GM12878 (cell line): ENCODE measurements around the gene CCDC34. TPM values are rescaled to one million over a fixed set of nuclear protein-coding genes. Genes with fewer than 3 reads are reported as not detected.

ENCODE experiments used
- ATAC-seq: fragments of 200-7000 bp; cut with Tn5 transposase; 3 replicates; pipeline ENCODE4 v1.9.1; 2020; ENCODE audit warnings: mild to moderate bottlenecking, moderate library complexity
- BruUV-seq: library from RNA; stranded (reverse); fragments of 400-500 nt; replicated peaks from 2 replicates; lab custom pipeline; 2021; lab: Mats Ljungman, UMichigan
- CTCF ChIA-PET: fragments of 300-600 bp; sonication (Branson Sonifier 250); formaldehyde crosslinking; extraction: SDS; loops from one replicate; lab custom pipeline; 2021; ENCODE audit warnings: inconsistent platforms; lab: Yijun Ruan, JAX
- POLR2A ChIA-PET: fragments of 350-600 bp; formaldehyde crosslinking; extraction: SDS; loops from one replicate; lab custom pipeline; 2021; ENCODE audit warnings: inconsistent platforms; lab: Charles Lee
- RAD21 ChIA-PET: fragments of 300-600 bp; sonication (Branson Sonifier 250); formaldehyde crosslinking; loops from one replicate; lab custom pipeline; 2023; ENCODE audit warnings: antibody characterized with exemption; ENCODE audit not compliant: unreplicated experiment; lab: Charles Lee
- SMC1A ChIA-PET: fragments of 300-600 bp; sonication (Branson Sonifier 250); formaldehyde crosslinking; loops from one replicate; lab custom pipeline; 2023; ENCODE audit not compliant: unreplicated experiment, uncharacterized antibody; lab: Charles Lee
- DNase-seq: peaks from one replicate; pipeline ENCODE4 v3.0.0-alpha.2; 2011; ENCODE audit warnings: low read depth, low spot score
- FAIRE-seq: peaks from 3 replicates; lab custom pipeline; 2011; peaks lifted over from hg19 to GRCh38; lab: Jason Lieb, UNC
- H2AFZ ChIP-seq: 2 replicates; pipeline ENCODE4 v1.6.0; 2011; ENCODE audit warnings: low read depth, low read length, control low read depth; ENCODE audit not compliant: control insufficient read depth
- H3K27ac ChIP-seq: 2 replicates; pipeline ENCODE4 v1.5.1; 2011; ENCODE audit warnings: control low read depth; ENCODE audit not compliant: control insufficient read depth, insufficient read depth
- H3K27me3 ChIP-seq, 2 experiments: replicated peaks in 1 of 2; 2 replicates each; pipeline versions ENCODE4 v1.6.0 to v1.6.1; 2011; ENCODE audit warnings: low read length in 1 of 2; ENCODE audit not compliant: control insufficient read depth in 2 of 2, insufficient read depth in 2 of 2
- H3K36me3 ChIP-seq, 2 experiments: 2 replicates each; pipeline ENCODE4 v1.5.1; 2011; ENCODE audit warnings: low read length in 1 of 2; ENCODE audit not compliant: control insufficient read depth in 2 of 2, insufficient read depth in 2 of 2
- H3K4me1 ChIP-seq: 2 replicates; pipeline ENCODE4 v1.6.1; 2011; ENCODE audit warnings: mild to moderate bottlenecking, low read length, moderate library complexity, mixed read lengths; ENCODE audit not compliant: control insufficient read depth, insufficient read depth
- H3K4me2 ChIP-seq: 2 replicates; pipeline ENCODE4 v1.6.0; 2011; ENCODE audit warnings: control low read depth; ENCODE audit not compliant: control insufficient read depth, insufficient read depth
- H3K4me3 ChIP-seq: fragments of 200-600 bp; sonication (generic); 2 replicates; pipeline ENCODE4 v1.5.1; 2016
- H3K79me2 ChIP-seq: 2 replicates; pipeline ENCODE4 v1.6.0; 2011; ENCODE audit warnings: low read length; ENCODE audit not compliant: control insufficient read depth, insufficient read depth
- H3K9ac ChIP-seq: 2 replicates; pipeline ENCODE4 v1.8.0; 2011; ENCODE audit warnings: low read length, control low read depth, mixed read lengths; ENCODE audit not compliant: control insufficient read depth, insufficient read depth
- H3K9me3 ChIP-seq: replicated peaks from 3 replicates; pipeline ENCODE4 v1.5.1; 2011; ENCODE audit warnings: mild to moderate bottlenecking, low read length; ENCODE audit not compliant: control insufficient read depth, insufficient read depth
- H4K20me1 ChIP-seq: 2 replicates; pipeline ENCODE4 v1.6.0; 2011; ENCODE audit not compliant: control insufficient read depth, insufficient read depth
- CEBPB ChIP-seq, 2 experiments: fragments of 150-350 bp in 1 of 2; IDR thresholded peaks; 2 replicates each; pipeline ENCODE4 v1.6.1; 2012 to 2014; ENCODE audit warnings: low read depth in 2 of 2, low read length in 2 of 2, borderline replicate concordance in 1 of 2, inconsistent platforms in 1 of 2
- CEBPZ ChIP-seq: fragments of 150-350 bp; IDR thresholded peaks from 2 replicates; pipeline ENCODE4 v1.6.1; 2016; ENCODE audit warnings: low read depth, low read length
- ELK1 ChIP-seq: IDR thresholded peaks from 2 replicates; pipeline ENCODE4 v1.6.1; 2012; ENCODE audit warnings: low read depth, low read length, improper control_type of control experiment
- FOXK2 ChIP-seq: fragments of 450-650 bp; IDR thresholded peaks from 2 replicates; pipeline ENCODE4 v1.6.1; 2017; ENCODE audit warnings: mild to moderate bottlenecking, moderate library complexity
- HCFC1 ChIP-seq: fragments of 150-350 bp; IDR thresholded peaks from 2 replicates; pipeline ENCODE4 v1.6.1; 2014; ENCODE audit warnings: low read length
- HDGF ChIP-seq: fragments of 450-650 bp; IDR thresholded peaks from 2 replicates; pipeline ENCODE4 v1.6.1; 2016; ENCODE audit warnings: antibody characterized with exemption
- IRF4 ChIP-seq: IDR thresholded peaks from 2 replicates; pipeline ENCODE4 v1.6.1; 2011; ENCODE audit warnings: low read depth, low read length
- LARP7 ChIP-seq: fragments of 450-650 bp; IDR thresholded peaks from 2 replicates; pipeline ENCODE4 v1.6.1; 2017; ENCODE audit warnings: mild to moderate bottlenecking
- MYB ChIP-seq: fragments of 150-350 bp; IDR thresholded peaks from 2 replicates; pipeline ENCODE4 v1.6.1; 2014; ENCODE audit warnings: mild to moderate bottlenecking, low read depth, low read length, borderline replicate concordance
- RUNX3 ChIP-seq: IDR thresholded peaks from 2 replicates; pipeline ENCODE4 v1.6.1; 2012; ENCODE audit warnings: low read length, inconsistent platforms
- SIX5 ChIP-seq: IDR thresholded peaks from 2 replicates; pipeline ENCODE4 v1.6.1; 2011; ENCODE audit warnings: mild to moderate bottlenecking, low read depth, low read length, moderate library complexity; ENCODE audit not compliant: severe bottlenecking
- TCF3 ChIP-seq: IDR thresholded peaks from 2 replicates; pipeline ENCODE4 v1.6.1; 2012; ENCODE audit warnings: low read depth, mild to moderate bottlenecking, low read length, borderline replicate concordance; ENCODE audit not compliant: insufficient read depth
- USF1 ChIP-seq: IDR thresholded peaks from 2 replicates; pipeline ENCODE4 v1.6.1; 2011; ENCODE audit warnings: borderline replicate concordance, low read depth, mild to moderate bottlenecking, moderate library complexity, mixed read lengths, low read length; ENCODE audit not compliant: insufficient read depth; ENCODE audit errors: extremely low read length
- ZBTB40 ChIP-seq: fragments of 450-650 bp; IDR thresholded peaks from 2 replicates; pipeline ENCODE4 v1.6.1; 2016; ENCODE audit warnings: mild to moderate bottlenecking, moderate library complexity, borderline replicate concordance
- ZNF622 ChIP-seq: fragments of 450-650 bp; IDR thresholded peaks from 2 replicates; pipeline ENCODE4 v1.6.1; 2017; ENCODE audit warnings: mild to moderate bottlenecking, inconsistent platforms
- WGBS: methylation state at CpG from one replicate; pipeline ENCODE4 v1.1.6; 2016; ENCODE audit warnings: low lambda C conversion rate; ENCODE audit not compliant: insufficient replicate concordance, insufficient coverage; ENCODE audit errors: missing lambda C conversion rate; 5-methylcytosine and 5-hydroxymethylcytosine counted together
- in situ Hi-C: fragments of 300-500 bp; cut with MboI; formaldehyde crosslinking; loops from 9 replicates; pipeline ENCODE4 v1.14.3; 2018; ENCODE audit warnings: mixed read lengths
- intact Hi-C: fragments of 100-400 bp; cut with micrococcal nuclease; formaldehyde crosslinking; loops from one replicate; pipeline ENCODE4 v1.14.2; 2022; ENCODE audit not compliant: unreplicated experiment
- polyA plus RNA-seq, 11 experiments: library from polyadenylated mRNA; depleted of rRNA in 4 of 11; unstranded in 6 of 11; stranded (reverse) in 5 of 11; fragments of >200 nt; fragmentation: Nextera tagmentation in 4 of 11; fragmentation: Illumina TruSeq in 1 of 11; extraction: Ambion mirVana in 4 of 11; extraction: Trizol in 1 of 11; gene quantifications; 1 replicate in 1 of 11; 2 replicates in 10 of 11; pipeline versions ENCODE4 v1.2.1 to v1.2.3, GENCODE V29; 2011 to 2016; ENCODE audit warnings: inconsistent platforms in 2 of 11, missing spikeins in 2 of 11, low read depth in 1 of 11
- total RNA-seq, 4 experiments: library from RNA; depleted of rRNA in 3 of 4; stranded (reverse); fragments of >200 nt in 3 of 4; fragmentation: Illumina TruSeq in 1 of 4; extraction: Trizol in 1 of 4; gene quantifications; 2 replicates each; pipeline versions ENCODE4 v1.2.1 to v1.2.3, GENCODE V29; 2013 to 2021

The CCDC34 gene
- total and polyA plus RNA-seq, 10 of the 15 experiments (the other 5 are each of a cell fraction or from before 2014, with no cell fraction given) = 6.2 to 39.1 (median 14.6) TPM

GRCh38 chr11:27358296-27358695 is 4.7 kb downstream of the CCDC34 start:
- ChIA-PET POLR2A (no interaction called here), SMC1A (interaction anchor here (1.3 kb wide), 1 partner anchor 29 kb away, joined by 3 read pairs; no protein-coding TSS in a partner anchor), CTCF (interaction anchor here (0.6 kb wide), 1 partner anchor 8 kb away, joined by 3 read pairs; no protein-coding TSS in a partner anchor), RAD21 (interaction anchor here (1.6 kb wide), 1 partner anchor 175 kb away, joined by 3 read pairs; no protein-coding TSS in a partner anchor)
- no TSS peak for BruUV-seq
- no peak overlapping the region for H3K9ac ChIP-seq
- ATAC-seq = no peak
- in situ Hi-C loops = no loop called here
- no peak overlapping the region for H3K4me2 ChIP-seq
- no peak overlapping the region for H2AFZ ChIP-seq
- H3K27me3 ChIP-seq = no peaks in the 10 kb centered on the region
- H3K4me1 ChIP-seq = no peaks in the 10 kb centered on the region
- H3K9me3 ChIP-seq = no peaks in the 10 kb centered on the region
- H3K36me3 ChIP-seq = no peaks in the 10 kb centered on the region
- no peak for FAIRE-seq
- no peaks in the 10 kb centered on the region; the same call in 1 of the 2 replicates for H3K79me2 ChIP-seq
- intact Hi-C loops = no loop called here
- no peaks in the 10 kb centered on the region for H4K20me1 ChIP-seq
- DNase-seq = no peak
- WGBS = 100% methylated on average over 1 of the region's 1 CpG
- no peak overlapping the region for H3K4me3 ChIP-seq
- H3K27ac ChIP-seq = no peak overlapping the region
- no peak for TF ChIP-seq CEBPB (IDR thresholded peaks at IDR 0.05; ENCODE audit: borderline replicate concordance in 1 of 2, low read depth in 2 of 2, low read length in 2 of 2)
- TF ChIP-seq HDGF = no peak
- no peak for TF ChIP-seq MYB
- TF ChIP-seq HCFC1 = no peak
- TF ChIP-seq FOXK2 = no peak
- no peak for TF ChIP-seq IRF4
- no peak for TF ChIP-seq SIX5
- TF ChIP-seq USF1 = no peak
- TF ChIP-seq ELK1 = no peak
- TF ChIP-seq ZBTB40 = no peak
- TF ChIP-seq RUNX3 = no peak
- no peak for TF ChIP-seq ZNF622
- TF ChIP-seq CEBPZ = no peak
- TF ChIP-seq TCF3 = no peak
- TF ChIP-seq LARP7 = no peak
